ENCODE results near the gene SLMAP.

Gene SLMAP

DNA sequence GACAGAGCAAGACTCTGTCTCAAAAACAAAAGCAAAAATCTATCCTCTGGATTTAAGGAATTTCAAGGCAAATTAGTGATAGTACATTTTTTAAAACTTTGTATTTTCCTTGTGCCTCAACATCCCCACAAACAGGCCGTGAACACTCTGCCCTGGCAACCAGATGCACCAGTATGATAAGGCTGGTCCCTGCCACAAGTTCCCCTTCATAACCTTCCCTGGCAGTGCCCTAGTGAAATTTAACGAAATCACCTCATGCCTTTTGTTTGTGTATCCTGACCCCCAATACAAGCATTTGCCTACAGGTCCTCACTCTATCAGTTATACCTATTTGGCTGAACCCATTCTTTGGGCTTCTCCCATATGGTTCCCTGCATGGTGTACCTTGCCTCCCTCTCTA lies 144.7 kb downstream of the SLMAP start:
- no peaks in the 10 kb centered on the region for H3K27me3 ChIP-seq (ENCODE audit: control insufficient read depth, insufficient read depth, low read length, poor library complexity, severe bottlenecking)
- H3K36me3 ChIP-seq (ENCODE audit: control insufficient read depth, insufficient read depth, low read length), result no peaks in the 10 kb centered on the region
- H3K4me1 ChIP-seq (ENCODE audit: control insufficient read depth, insufficient read depth, low read length), result no peaks in the 10 kb centered on the region
- no peaks in the 10 kb centered on the region for H3K9me3 ChIP-seq (ENCODE audit: control insufficient read depth, low read length)
- H3K4me3 ChIP-seq (ENCODE audit: insufficient read depth, low read depth, low read length), result no peak overlapping the region
- WGBS, 2 experiments, result 91 to 95% methylated on average over 2 of the region's 2 CpGs
- no peak overlapping the region for H3K27ac ChIP-seq (ENCODE audit: insufficient read depth, low read depth, low read length, poor library complexity, severe bottlenecking)

DNA sequence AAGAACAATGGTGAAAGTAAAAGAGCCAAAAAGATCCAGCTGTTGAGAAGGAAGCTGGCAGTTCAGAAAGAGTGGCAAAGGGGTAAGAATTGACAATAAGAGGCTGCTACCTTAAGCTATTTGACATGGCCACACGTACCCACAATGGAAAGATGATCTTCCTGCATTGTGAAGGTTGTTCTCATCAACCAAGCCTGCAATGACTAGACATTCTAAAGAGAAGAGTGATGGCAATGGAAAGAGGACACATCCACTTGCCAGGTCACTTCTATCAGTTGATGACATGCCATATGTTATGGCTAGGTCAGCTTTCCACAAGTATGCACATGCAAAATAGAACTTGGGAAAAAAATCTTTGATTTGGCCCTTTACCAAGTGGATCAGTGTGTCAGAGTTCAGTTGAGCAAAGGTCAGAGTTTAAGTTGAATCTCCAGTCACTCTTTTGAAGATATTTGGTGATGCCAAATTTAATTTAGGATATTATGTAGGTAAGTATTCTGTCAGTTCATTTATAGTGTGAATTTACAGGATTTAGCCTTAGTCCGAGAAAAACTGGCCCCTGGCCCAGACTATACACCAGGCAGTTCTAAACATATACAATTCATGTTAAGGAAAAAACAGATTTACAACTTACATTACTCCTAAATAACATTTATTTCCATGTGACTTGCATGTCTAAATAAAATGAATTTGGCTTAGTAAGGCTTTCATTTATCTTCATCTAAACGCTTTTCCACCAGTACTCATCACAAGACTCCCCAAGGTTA lies 147.2 kb downstream of the SLMAP start:
- WGBS, 2 experiments, result 96 to 99% methylated on average over 3 of the region's 3 CpGs
- Histone ChIP-seq H3K9me3 (ENCODE audit: control insufficient read depth, low read length) (no peaks in the 10 kb centered on the region), H3K4me1 (ENCODE audit: control insufficient read depth, insufficient read depth, low read length) (no peaks in the 10 kb centered on the region), H3K36me3 (ENCODE audit: control insufficient read depth, insufficient read depth, low read length) (no peaks in the 10 kb centered on the region), H3K27me3 (ENCODE audit: control insufficient read depth, insufficient read depth, low read length, poor library complexity, severe bottlenecking) (no peaks in the 10 kb centered on the region), H3K27ac (ENCODE audit: insufficient read depth, low read depth, low read length, poor library complexity, severe bottlenecking) (no peak overlapping the region), H3K4me3 (ENCODE audit: insufficient read depth, low read depth, low read length) (no peak overlapping the region)

DNA sequence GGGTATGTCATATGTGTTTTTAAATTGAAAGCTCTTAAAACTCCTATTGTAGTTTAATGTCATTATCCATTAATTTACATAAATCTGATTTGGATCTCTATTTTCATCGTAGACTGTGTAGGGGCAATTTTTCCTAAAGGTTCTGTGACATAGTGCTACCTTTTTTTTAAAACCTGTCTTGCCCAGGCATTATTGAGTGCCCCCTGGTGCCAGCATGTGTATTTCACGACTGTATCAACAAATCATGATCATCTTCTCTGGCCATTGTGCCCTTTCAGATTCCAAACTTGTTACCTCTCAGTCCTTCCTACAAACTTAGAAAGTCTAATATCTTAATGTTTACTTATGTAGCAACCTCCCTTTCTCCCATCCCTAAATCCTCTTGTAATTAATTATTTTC lies 154.9 kb downstream of the SLMAP start:
- Histone ChIP-seq H3K36me3 (ENCODE audit: control insufficient read depth, insufficient read depth, low read length) (no peaks in the 10 kb centered on the region), H3K27ac (ENCODE audit: insufficient read depth, low read depth, low read length, poor library complexity, severe bottlenecking) (no peak overlapping the region), H3K4me3 (ENCODE audit: insufficient read depth, low read depth, low read length) (no peak overlapping the region), H3K4me1 (ENCODE audit: control insufficient read depth, insufficient read depth, low read length) (no peaks in the 10 kb centered on the region), H3K27me3 (ENCODE audit: control insufficient read depth, insufficient read depth, low read length, poor library complexity, severe bottlenecking) (no peaks in the 10 kb centered on the region), H3K9me3 (ENCODE audit: control insufficient read depth, low read length) (no peaks in the 10 kb centered on the region)
- WGBS, 2 experiments, result 79 to 88% methylated on average over 2 of the region's 2 CpGs

DNA sequence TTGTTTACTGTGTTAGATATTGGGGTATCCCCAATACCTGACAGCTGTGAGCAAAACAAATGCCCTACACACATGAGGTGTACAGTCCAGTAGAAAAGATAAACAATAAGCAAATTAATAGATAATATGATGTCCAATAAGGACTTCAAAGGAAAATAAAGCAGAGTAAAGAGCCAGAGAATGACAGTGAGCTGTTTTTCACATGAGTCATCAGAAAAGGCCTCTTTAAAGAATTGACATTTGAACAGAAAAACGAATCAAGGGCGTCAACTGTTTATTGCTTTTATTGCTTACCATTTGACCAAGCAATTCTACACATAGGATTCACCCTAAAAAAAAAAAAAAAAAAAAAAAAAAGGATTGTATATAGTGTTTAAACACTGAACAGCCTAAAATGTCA lies 155.5 kb downstream of the SLMAP start:
- Histone ChIP-seq H3K36me3 (ENCODE audit: control insufficient read depth, insufficient read depth, low read length) (no peaks in the 10 kb centered on the region), H3K27ac (ENCODE audit: insufficient read depth, low read depth, low read length, poor library complexity, severe bottlenecking) (no peak overlapping the region), H3K4me1 (ENCODE audit: control insufficient read depth, insufficient read depth, low read length) (no peaks in the 10 kb centered on the region), H3K27me3 (ENCODE audit: control insufficient read depth, insufficient read depth, low read length, poor library complexity, severe bottlenecking) (no peaks in the 10 kb centered on the region), H3K4me3 (ENCODE audit: insufficient read depth, low read depth, low read length) (no peak overlapping the region), H3K9me3 (ENCODE audit: control insufficient read depth, low read length) (no peaks in the 10 kb centered on the region)
- 90 to 94% methylated on average over 2 of the region's 2 CpGs for WGBS, 2 experiments

DNA sequence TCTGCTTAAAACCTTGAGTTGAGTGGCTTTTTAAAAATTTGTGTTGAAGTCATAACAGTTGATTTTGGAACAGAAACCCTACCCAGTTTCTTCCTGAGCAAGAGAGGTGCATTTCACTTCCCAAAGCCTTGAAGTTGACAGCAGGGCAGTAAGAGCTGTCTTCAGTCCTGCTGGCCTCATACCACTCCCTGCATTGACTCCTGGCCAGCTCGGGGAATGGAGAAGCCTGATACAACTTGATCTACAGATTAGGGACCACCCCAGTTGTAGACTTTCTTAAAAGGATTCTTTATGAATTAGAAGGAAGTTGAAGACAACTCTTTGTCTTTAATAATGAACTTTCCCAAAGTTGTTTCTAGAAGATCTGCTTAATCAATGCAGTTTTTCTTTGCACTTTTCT lies 161.5 kb downstream of the SLMAP start:
- no peaks in the 10 kb centered on the region for H3K4me1 ChIP-seq (ENCODE audit: control insufficient read depth, insufficient read depth, low read length)
- no peak overlapping the region for H3K27ac ChIP-seq (ENCODE audit: insufficient read depth, low read depth, low read length, poor library complexity, severe bottlenecking)
- H3K9me3 ChIP-seq (ENCODE audit: control insufficient read depth, low read length), result no peaks in the 10 kb centered on the region
- no peaks in the 10 kb centered on the region for H3K36me3 ChIP-seq (ENCODE audit: control insufficient read depth, insufficient read depth, low read length)
- H3K27me3 ChIP-seq (ENCODE audit: control insufficient read depth, insufficient read depth, low read length, poor library complexity, severe bottlenecking), result no peaks in the 10 kb centered on the region
- 70 to 89% methylated on average over 1 of the region's 1 CpG for WGBS, 2 experiments
- H3K4me3 ChIP-seq (ENCODE audit: insufficient read depth, low read depth, low read length), result no peak overlapping the region

DNA sequence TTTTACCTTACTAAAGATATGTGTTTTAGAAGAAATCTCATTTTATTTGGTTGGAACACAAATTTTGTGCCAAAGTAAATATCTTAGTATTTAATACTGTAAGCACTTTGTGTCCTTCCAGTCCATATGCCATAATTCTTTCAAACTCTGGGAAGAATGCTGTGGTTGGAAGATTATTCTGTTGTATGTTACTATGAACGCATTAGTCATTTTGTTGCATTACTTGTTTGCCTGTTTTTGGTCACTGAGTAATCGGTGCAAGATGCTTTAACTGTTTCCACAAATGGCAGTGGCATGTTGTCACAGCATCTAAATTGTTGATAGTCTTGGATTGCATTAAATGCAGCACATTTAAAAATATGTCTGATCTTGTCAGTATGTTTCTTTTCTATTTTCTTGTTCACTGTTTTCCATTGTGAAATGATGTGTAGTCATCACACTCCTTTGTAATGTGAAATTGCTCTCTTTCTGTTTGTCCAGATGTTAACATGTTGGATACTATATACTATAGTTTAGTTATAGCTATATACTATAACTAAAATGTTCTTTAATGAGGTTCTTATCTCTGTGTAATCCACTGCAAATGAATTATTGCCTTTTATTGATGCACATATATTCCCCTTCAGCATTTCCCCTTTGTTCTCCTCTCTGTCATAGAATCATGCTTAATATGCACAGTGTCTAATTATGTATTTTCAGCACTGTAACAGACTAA lies 162.2 kb downstream of the SLMAP start:
- no peak overlapping the region for H3K27ac ChIP-seq (ENCODE audit: insufficient read depth, low read depth, low read length, poor library complexity, severe bottlenecking)
- no peaks in the 10 kb centered on the region for H3K9me3 ChIP-seq (ENCODE audit: control insufficient read depth, low read length)
- no peaks in the 10 kb centered on the region for H3K36me3 ChIP-seq (ENCODE audit: control insufficient read depth, insufficient read depth, low read length)
- H3K4me1 ChIP-seq (ENCODE audit: control insufficient read depth, insufficient read depth, low read length), result no peaks in the 10 kb centered on the region
- no peaks in the 10 kb centered on the region for H3K27me3 ChIP-seq (ENCODE audit: control insufficient read depth, insufficient read depth, low read length, poor library complexity, severe bottlenecking)
- no peak overlapping the region for H3K4me3 ChIP-seq (ENCODE audit: insufficient read depth, low read depth, low read length)
- WGBS, 2 experiments, result 93 to 95% methylated on average over 2 of the region's 2 CpGs

DNA sequence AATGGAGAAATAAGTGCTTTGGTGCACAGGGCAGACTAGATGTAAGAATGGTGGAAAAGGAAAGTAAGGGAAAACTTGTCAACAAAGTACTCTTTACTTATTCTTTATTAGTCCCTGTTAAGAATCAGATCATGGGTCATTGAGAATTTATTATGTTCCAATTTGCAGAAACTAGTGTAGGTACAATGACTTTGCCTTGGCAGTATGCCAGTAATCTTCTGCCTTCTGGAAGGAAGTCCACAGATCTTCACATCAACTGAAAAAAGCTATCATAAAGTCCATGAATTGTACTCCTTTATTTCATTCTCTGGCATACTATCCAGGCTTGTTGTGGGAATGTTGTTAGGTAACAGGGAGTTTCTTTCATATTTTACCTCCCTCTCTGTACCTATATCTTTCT lies 163.9 kb downstream of the SLMAP start:
- Histone ChIP-seq H3K27me3 (ENCODE audit: control insufficient read depth, insufficient read depth, low read length, poor library complexity, severe bottlenecking) (no peaks in the 10 kb centered on the region), H3K36me3 (ENCODE audit: control insufficient read depth, insufficient read depth, low read length) (no peaks in the 10 kb centered on the region), H3K27ac (ENCODE audit: insufficient read depth, low read depth, low read length, poor library complexity, severe bottlenecking) (no peak overlapping the region), H3K4me1 (ENCODE audit: control insufficient read depth, insufficient read depth, low read length) (no peaks in the 10 kb centered on the region), H3K9me3 (ENCODE audit: control insufficient read depth, low read length) (no peaks in the 10 kb centered on the region), H3K4me3 (ENCODE audit: insufficient read depth, low read depth, low read length) (no peak overlapping the region)

DNA sequence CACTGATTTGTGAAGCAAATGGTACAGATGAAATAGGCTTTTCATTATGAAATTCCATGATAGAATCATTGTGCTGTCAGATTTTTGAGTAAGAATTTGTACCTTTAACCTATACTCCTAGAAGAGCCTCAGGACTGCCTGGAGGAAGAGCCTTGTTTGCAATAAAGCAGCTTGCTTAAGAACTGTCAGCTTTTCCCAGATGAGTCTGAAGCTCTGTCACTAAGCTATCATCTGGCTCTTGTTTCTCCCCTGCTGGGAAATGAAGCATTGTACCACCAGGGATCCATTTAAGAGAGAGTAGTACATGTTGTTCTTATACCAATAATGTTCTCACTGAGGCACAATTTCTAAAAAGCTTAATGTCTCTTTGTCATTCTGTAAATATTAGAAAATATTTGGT lies 167.0 kb downstream of the SLMAP start:
- Histone ChIP-seq H3K36me3 (ENCODE audit: control insufficient read depth, insufficient read depth, low read length) (no peaks in the 10 kb centered on the region), H3K9me3 (ENCODE audit: control insufficient read depth, low read length) (no peaks in the 10 kb centered on the region), H3K4me1 (ENCODE audit: control insufficient read depth, insufficient read depth, low read length) (no peaks in the 10 kb centered on the region), H3K4me3 (ENCODE audit: insufficient read depth, low read depth, low read length) (no peak overlapping the region), H3K27ac (ENCODE audit: insufficient read depth, low read depth, low read length, poor library complexity, severe bottlenecking) (no peak overlapping the region), H3K27me3 (ENCODE audit: control insufficient read depth, insufficient read depth, low read length, poor library complexity, severe bottlenecking) (no peaks in the 10 kb centered on the region)

DNA sequence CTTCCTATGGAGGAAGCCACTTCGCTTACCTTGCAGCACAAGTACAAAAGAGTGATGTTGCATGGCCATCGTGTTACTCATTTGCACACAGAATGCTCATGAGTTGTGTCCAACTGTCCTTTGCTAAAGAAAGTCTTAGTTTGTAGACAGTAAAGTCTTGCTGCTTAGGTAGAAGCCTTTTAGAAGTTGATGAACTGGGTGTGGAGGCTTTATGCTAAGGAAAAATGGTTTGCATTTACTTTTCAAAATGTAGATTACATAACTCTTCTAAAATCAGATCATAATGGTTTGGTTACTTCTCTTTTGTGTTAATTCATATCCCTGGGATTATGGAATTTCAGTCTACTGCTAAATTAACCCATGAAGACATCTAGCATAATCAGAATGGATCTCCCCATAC lies 167.6 kb downstream of the SLMAP start:
- Histone ChIP-seq H3K9me3 (ENCODE audit: control insufficient read depth, low read length) (no peaks in the 10 kb centered on the region), H3K27me3 (ENCODE audit: control insufficient read depth, insufficient read depth, low read length, poor library complexity, severe bottlenecking) (no peaks in the 10 kb centered on the region), H3K4me1 (ENCODE audit: control insufficient read depth, insufficient read depth, low read length) (no peaks in the 10 kb centered on the region), H3K4me3 (ENCODE audit: insufficient read depth, low read depth, low read length) (no peak overlapping the region), H3K36me3 (ENCODE audit: control insufficient read depth, insufficient read depth, low read length) (no peaks in the 10 kb centered on the region), H3K27ac (ENCODE audit: insufficient read depth, low read depth, low read length, poor library complexity, severe bottlenecking) (no peak overlapping the region)
- WGBS, 2 experiments, result 98% methylated on average over 2 of the region's 2 CpGs

DNA sequence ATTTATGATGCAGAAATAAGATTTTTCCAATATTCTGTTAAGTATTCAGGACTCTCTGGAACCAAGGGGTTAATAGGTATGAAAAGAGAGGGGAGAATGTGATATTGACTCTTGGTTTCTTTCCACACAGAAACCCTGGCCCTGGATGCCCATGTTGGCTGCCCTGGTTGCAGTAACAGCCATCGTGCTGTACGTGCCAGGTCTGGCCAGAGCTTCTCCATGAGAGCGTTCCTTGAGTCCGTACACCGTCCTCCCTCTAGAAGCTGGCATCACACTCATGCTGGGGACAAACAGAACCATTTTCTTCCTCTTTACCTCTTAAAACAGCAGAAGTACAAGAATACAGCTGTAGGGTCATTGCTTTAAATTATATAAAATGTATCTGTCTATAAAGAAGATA lies 171.1 kb downstream of the SLMAP start:
- Histone ChIP-seq H3K4me1 (ENCODE audit: control insufficient read depth, insufficient read depth, low read length) (no peaks in the 10 kb centered on the region), H3K27ac (ENCODE audit: insufficient read depth, low read depth, low read length, poor library complexity, severe bottlenecking) (no peak overlapping the region), H3K27me3 (ENCODE audit: control insufficient read depth, insufficient read depth, low read length, poor library complexity, severe bottlenecking) (no peaks in the 10 kb centered on the region), H3K36me3 (ENCODE audit: control insufficient read depth, insufficient read depth, low read length) (no peaks in the 10 kb centered on the region), H3K9me3 (ENCODE audit: control insufficient read depth, low read length) (no peaks in the 10 kb centered on the region), H3K4me3 (ENCODE audit: insufficient read depth, low read depth, low read length) (no peak overlapping the region)
- 93 to 95% methylated on average over 5 of the region's 5 CpGs for whole genome bisulfite sequencing, 2 experiments
